ENCODE data around the gene SOWAHA.

DNA sequence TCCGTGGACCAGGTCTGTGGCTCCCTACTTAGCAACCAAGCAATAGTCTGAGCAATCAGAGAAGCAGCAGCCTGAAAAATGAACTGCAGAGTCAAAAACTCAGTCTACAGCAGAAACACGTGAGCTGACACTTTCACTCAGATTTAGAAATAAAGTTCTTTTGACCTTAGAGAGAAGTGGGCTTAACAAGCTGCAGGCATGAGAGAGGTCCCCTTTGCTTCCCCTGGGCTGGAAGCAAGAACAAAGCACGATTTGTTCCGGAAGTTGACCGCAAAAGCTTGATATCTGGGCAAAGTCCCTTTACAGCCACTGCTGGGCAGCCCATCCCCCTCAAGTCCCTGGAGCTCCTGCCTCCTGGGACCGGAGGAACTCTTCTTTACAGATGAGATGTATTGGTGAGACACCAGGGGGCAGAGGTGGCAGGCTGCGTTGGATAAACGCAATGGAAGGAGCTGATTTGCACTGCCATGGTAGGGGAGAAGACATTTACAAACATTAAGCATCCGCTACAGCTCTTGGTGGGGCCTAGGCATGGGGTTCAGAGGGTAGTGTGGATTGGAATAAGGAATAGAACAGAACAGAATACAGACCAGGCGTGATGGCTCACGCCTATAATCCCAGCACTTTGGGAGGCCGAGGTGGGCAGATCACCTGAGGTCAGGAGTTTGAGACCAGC, 5.8 kb upstream of the SOWAHA start:
- TF ChIP-seq, protein P1, sequence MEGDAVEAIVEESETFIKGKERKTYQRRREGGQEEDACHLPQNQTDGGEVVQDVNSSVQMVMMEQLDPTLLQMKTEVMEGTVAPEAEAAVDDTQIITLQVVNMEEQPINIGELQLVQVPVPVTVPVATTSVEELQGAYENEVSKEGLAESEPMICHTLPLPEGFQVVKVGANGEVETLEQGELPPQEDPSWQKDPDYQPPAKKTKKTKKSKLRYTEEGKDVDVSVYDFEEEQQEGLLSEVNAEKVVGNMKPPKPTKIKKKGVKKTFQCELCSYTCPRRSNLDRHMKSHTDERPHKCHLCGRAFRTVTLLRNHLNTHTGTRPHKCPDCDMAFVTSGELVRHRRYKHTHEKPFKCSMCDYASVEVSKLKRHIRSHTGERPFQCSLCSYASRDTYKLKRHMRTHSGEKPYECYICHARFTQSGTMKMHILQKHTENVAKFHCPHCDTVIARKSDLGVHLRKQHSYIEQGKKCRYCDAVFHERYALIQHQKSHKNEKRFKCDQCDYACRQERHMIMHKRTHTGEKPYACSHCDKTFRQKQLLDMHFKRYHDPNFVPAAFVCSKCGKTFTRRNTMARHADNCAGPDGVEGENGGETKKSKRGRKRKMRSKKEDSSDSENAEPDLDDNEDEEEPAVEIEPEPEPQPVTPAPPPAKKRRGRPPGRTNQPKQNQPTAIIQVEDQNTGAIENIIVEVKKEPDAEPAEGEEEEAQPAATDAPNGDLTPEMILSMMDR (conservative IDR thresholded peaks at IDR 0.05; ENCODE audit: low read depth, low read length) = 0 out of 2 replicates have a peak, but pooled peaks have one; percentile 16
- TF ChIP-seq CEBPB (IDR thresholded peaks at IDR 0.05; ENCODE audit: low read depth, low read length) (no peak), MAFK (IDR thresholded peaks at IDR 0.05; ENCODE audit: low read depth, low read length) (no peak), POLR2A (IDR thresholded peaks at IDR 0.05; ENCODE audit: low read depth, low read length) (no peak), MAZ (IDR thresholded peaks at IDR 0.05; ENCODE audit: borderline replicate concordance, low read depth, low read length) (no peak), RAD21 (IDR thresholded peaks at IDR 0.05; ENCODE audit: low read length) (no peak), SMC3 (IDR thresholded peaks at IDR 0.05; ENCODE audit: low read depth, low read length) (no peak), NFE2L2 (IDR thresholded peaks at IDR 0.05; ENCODE audit: low read depth, low read length) (no peak), MXI1 (IDR thresholded peaks at IDR 0.05; ENCODE audit: borderline replicate concordance, low read depth, low read length) (no peak), BHLHE40 (IDR thresholded peaks at IDR 0.05; ENCODE audit: low read depth, low read length) (no peak)
- TF ChIP-seq, protein P2, sequence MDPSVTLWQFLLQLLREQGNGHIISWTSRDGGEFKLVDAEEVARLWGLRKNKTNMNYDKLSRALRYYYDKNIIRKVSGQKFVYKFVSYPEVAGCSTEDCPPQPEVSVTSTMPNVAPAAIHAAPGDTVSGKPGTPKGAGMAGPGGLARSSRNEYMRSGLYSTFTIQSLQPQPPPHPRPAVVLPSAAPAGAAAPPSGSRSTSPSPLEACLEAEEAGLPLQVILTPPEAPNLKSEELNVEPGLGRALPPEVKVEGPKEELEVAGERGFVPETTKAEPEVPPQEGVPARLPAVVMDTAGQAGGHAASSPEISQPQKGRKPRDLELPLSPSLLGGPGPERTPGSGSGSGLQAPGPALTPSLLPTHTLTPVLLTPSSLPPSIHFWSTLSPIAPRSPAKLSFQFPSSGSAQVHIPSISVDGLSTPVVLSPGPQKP (IDR thresholded peaks at IDR 0.05; ENCODE audit: borderline replicate concordance, low read depth, low read length) = no peak
